IMR-90 (cell line): Measurements from ENCODE around the gene XRCC3.

ENCODE experiments used
- POLR2A ChIP-seq: IDR thresholded peaks from 2 replicates; pipeline ENCODE4 v1.6.1; 2012; ENCODE audit warnings: mild to moderate bottlenecking, low read depth, low read length
- RCOR1 ChIP-seq: IDR thresholded peaks from 2 replicates; pipeline ENCODE4 v1.6.1; 2012; ENCODE audit warnings: mild to moderate bottlenecking, low read length, improper control_type of control experiment; ENCODE audit not compliant: insufficient replicate concordance
- RFX5 ChIP-seq: IDR thresholded peaks from 2 replicates; pipeline ENCODE4 v1.8.0; 2012; ENCODE audit warnings: low read depth, mild to moderate bottlenecking, low read length, moderate library complexity
- TF ChIP-seq, protein P1 (sequence below): conservative IDR thresholded peaks from 2 replicates; pipeline ENCODE4 v1.5.1; 2012; ENCODE audit warnings: mild to moderate bottlenecking, low read depth, low read length, improper control_type of control experiment

DNA sequence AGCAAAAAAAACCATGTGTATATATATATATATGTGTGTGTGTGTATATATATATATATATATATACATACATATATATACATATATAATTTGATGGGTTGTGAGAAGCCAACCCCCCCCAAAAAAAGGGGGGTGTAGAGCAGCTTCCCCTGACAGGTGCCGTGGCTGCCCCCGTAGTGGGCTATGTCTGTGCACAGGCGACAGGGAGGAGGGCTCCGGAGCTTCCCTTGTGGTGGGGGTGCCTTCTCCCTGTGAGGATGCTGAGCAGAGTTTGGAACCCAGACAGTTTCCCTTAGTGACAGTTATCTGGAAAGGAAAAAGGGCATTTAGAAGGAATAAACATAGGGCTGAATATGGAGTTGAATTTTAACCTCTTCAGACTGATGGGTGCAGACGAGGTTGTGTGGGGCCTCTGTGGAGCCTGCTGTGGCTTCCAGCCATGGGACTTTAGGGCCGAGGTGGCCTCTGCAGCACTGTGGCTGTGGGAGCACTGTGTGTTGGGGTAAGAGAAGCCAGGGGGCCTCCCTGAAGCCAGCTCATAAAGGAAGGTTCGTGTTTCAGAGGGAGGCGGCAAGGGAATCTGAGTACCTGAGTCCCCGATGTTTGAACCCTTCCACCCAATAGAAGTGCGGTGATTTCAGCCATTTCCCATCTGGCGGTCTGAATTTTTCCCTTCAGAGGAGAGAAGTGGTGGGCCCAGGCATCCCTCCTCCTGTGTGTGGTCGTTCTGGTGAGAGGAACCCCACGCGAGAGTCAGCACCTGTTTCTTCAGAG is 19.8 kb downstream of the XRCC3 start:
- TF ChIP-seq RFX5 (no peak), RCOR1 (no peak), POLR2A (no peak)
- TF ChIP-seq, protein P1, sequence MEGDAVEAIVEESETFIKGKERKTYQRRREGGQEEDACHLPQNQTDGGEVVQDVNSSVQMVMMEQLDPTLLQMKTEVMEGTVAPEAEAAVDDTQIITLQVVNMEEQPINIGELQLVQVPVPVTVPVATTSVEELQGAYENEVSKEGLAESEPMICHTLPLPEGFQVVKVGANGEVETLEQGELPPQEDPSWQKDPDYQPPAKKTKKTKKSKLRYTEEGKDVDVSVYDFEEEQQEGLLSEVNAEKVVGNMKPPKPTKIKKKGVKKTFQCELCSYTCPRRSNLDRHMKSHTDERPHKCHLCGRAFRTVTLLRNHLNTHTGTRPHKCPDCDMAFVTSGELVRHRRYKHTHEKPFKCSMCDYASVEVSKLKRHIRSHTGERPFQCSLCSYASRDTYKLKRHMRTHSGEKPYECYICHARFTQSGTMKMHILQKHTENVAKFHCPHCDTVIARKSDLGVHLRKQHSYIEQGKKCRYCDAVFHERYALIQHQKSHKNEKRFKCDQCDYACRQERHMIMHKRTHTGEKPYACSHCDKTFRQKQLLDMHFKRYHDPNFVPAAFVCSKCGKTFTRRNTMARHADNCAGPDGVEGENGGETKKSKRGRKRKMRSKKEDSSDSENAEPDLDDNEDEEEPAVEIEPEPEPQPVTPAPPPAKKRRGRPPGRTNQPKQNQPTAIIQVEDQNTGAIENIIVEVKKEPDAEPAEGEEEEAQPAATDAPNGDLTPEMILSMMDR = no peak
